OCI-LY1 (cell line): ENCODE data around the gene SH2D6.

Experiments used
- CTCF ChIP-seq: fragments of 200-600 bp; sonication (generic), shearing (Covaris generic); IDR thresholded peaks from 2 replicates; pipeline ENCODE4 v1.5.1; 2017; ENCODE audit warnings: mild to moderate bottlenecking, antibody characterized with exemption, low read length, moderate library complexity, mixed read lengths
- EZH2 ChIP-seq: fragments of 200-600 bp; sonication (generic), shearing (Covaris generic); IDR thresholded peaks from 2 replicates; pipeline ENCODE4 v1.8.0; 2017; ENCODE audit warnings: borderline replicate concordance, mixed run types, mild to moderate bottlenecking, antibody characterized with exemption, low read length, moderate library complexity, mixed read lengths

GRCh38 chr2:85420536-85421259, 2.2 kb downstream of the SH2D6 start:
- peak; percentile 99 for TF ChIP-seq CTCF
- no peak for TF ChIP-seq EZH2
